Stimulated activated CD4-positive, alpha-beta T cell treated with anti-CD3 and anti-CD28 coated beads, Interleukin-12 subunit alpha, Interleukin-12 subunit beta, amount 100 ng/mL, for 48 hours (primary cell): Measurements from ENCODE around the gene RIPK3.
"Not testable (repeated sequence)": the region's sequence is repeated elsewhere in the genome, so short reads cannot be mapped to it uniquely, and the experiment has no call there.

Source experiments
- DNase-seq, 3 donors: peaks; one replicate each; pipeline ENCODE4 v3.0.0-alpha.2; 2020; ENCODE audit warnings: low read depth in 2 of 3, low spot score in 1 of 3

Gene RIPK3

GRCh38 chr14:24339284-24340151 is at the start of gene RIPK3:
Gene RIPK3 (minus strand): TSS chr14:24339991. CDS start chr14:24339826, 165 bp downstream.
- peak in 2 of 3 donors; percentile 53 to 57 for DNase-seq

DNA sequence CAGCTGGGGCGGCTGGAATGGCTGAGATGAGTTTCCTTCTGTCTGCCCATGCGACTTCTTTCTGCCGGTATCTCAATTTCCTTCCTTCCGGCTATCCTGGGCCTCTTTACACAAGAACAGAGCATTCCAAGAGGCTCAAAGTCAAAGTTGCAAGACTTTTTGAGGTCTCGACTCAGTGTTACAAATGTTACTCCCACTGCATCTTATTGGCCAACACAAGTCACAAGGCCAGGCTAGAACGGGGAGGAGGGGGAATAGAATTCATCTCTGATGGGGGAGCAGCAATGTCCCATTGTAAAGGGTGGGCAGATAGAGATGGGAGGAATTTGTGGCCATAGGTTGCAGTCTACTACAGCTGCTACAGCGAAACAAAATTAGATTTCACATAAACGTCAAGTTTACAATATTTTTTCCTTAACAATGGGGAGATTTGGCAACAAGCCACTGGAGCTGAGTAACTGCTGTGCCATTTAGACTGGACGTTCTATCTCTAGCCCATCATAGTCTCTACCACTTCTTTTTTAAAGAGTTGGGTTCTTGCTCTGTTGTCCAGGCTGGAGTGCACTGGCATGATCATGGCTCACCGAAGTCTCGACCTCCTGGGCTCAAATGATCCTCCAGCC is 49.5 kb upstream of the RIPK3 start:
- no peak for DNase-seq

DNA sequence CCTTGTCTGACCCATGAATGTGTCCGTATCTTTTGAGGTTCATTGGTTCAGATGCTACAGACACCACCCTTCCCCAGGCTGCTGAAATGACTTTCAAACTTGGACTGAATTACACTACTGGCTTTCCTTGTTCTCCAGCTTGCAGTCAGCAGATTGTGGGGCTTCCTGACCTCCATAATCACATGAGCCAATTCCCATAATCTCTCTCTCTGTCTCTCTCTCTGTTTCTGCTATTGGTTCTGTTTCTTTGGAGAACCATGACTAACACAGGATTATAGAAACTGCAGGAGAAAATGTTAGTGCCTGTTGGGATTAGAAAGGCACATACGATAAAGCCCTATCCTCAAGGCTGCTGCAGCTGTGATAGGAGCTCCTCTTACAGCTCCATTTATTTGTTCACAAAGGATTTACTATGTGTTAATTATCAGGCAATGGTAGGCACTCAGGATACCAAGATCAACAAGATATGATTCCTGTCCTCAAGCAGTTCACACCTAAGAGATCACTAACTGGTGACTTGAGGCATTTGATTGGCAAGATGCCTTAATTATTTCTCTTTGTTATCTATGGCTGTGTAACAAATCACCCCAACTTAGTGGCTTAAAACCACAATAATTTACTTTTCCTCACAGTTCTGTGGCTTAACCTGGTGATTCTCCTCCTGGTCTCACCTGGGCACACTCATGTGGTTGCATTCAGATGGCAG is 48.8 kb upstream of the RIPK3 start:
- no peak for DNase-seq

DNA sequence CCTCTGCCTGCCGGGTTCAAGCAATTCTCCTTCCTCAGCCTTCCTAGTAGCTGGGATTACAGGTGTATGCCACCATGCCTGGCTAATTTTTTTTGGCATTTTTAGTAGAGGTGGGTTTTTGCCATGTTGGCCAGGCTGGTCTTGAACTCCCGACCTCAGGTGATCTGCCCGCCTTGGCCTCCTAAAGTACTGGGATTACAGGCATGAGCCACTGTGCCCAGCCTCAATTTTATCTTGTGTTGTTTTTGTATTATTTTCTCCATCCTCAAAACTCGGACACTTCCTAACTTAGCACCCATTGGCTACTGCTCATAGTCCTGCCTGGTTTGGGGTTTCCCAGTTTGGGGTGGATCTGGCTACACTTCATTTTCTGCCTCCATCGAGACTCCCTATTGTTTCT is 47.8 kb upstream of the RIPK3 start:
- not testable (repeated sequence) for DNase-seq

- no peak for DNase-seq
Measured at GRCh38 chr14:24387009-24387345, 47.2 kb upstream of the RIPK3 start.

- DNase-seq, result no peak
Measured at GRCh38 chr14:24385524-24385923, 45.7 kb upstream of the RIPK3 start.

DNA sequence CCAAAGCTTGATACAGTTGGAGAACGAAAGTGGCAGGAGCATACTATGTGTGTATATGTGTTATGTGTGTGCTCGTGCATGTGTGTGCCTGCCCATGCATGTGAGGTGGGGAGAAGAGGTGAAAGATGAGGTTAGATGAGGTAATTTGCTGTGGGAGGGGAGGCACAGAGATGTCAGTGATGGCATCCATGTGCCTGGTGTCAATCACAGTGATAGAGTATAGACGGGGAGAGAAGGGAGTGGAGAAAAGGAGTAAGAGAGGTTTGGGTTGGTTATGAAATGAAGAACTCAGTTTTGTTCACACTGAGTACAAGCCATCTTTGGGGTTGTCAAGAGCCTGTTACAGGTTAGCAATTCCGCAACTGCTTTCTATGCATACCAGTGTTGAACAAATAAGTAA is 44.4 kb upstream of the RIPK3 start:
- no peak for DNase-seq

DNA sequence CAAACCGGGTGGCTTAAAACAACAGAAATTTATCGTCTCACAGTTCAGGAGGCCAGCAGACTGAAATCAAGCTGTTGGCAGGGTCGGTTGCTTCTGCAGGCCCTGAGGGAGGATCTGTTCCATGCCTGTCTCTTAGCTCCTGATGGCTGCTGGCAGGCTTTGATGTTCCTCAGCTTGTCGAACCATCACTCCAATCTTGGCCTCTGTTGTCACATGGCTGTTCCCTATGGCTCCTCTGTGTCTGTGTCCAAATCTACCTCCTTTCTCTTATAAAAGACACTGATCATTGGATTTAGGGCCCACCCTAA is 42.2 kb upstream of the RIPK3 start:
- no peak for DNase-seq

DNA sequence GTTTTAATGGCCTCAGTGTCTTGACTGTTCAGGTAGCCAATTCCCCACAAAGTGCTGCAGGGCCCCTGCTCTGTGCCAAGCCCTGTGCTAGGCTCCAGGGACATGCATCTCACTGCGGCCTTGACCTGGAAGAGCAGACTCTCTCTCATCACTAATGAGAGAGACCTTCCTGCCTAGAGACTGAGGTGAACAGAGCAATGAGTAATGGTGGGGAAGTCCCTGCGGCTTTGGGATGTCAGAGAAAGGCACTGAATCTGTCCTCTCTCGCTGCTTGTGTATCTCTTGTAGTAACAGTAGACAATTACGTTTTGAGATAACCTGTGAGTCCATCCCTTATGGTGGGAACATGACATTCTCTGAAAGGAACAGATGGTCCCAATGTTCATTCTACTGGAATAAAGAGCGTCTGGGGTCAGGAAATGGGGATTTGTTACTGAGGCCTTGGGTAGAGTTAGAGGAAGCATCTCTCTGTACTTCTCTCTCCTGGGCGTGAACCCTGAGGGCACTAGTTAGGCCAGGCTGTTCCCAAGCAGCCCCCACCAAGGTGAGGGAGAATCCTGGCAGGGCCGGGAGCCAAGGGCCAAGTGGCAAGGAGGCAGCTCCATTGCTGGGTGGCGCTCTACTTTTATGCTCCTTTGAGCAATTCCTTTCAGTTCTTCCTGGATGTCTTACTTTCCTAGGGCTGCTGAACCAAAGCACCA is 41.7 kb upstream of the RIPK3 start:
- DNase-seq, result no peak

- DNase-seq, result no peak
Measured at GRCh38 chr14:24379907-24380730, 40.3 kb upstream of the RIPK3 start.

GRCh38 chr14:24378981-24379906 is 39.5 kb upstream of the RIPK3 start:
- DNase-seq, result no peak

DNA sequence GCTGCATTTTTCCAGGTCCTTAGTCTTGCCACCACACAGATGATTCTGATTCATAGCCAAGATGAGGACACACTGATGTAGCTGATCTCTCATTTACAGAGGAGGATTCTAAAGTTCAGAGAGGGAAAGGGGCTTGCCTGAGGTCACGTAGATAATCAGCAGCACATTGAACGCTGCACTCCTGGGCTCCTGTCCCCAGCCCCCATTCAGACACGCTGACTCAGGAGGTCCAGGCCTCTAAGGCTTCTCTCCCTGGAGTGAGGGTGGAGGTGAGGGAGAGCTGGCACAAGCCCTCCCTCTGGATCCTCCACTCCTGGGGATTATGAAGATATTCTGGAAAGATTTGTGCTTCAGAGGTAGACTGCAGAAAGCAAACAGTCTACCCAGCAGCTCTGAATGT is 38.5 kb upstream of the RIPK3 start:
- DNase-seq, result no peak

- DNase-seq, result no peak
Measured at GRCh38 chr14:24377657-24378056, 37.9 kb upstream of the RIPK3 start.

- no peak for DNase-seq
Measured at GRCh38 chr14:24377126-24377525, 37.3 kb upstream of the RIPK3 start.

- DNase-seq, result no peak
Measured at GRCh38 chr14:24376448-24377070, 36.8 kb upstream of the RIPK3 start.

DNA sequence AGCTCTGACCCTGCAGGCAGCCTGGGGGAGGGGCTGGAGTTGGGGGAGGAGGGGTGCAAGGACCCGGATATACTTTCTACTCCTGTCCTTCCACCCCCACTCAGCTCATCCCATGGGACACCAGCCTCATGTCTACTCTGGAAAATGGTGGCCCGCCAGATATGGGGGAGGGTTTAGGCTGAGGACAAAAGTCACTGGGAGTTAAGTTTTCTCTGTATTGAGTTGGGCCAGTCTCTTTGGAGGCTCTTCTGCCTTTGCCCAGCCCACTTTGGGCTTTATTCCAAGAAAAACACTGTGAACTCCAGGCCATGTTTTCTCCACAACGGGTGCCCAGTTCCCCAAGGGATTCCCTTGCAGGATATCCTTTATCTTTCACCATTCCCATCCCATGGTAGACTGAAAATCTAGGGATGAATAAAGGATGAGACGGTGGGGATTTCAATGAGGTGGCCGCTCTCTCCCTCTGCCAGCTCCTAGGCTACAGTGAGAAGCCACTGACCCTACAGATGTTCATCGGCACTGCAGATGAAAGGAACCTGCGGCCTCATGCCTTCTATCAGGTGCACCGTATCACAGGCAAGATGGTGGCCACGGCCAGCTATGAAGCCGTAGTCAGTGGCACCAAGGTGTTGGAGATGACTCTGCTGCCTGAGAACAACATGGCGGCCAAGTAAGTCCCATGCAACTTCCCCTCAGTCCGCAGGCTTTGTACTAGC is 33.1 kb upstream of the RIPK3 start:
- DNase-seq, result no peak

DNA sequence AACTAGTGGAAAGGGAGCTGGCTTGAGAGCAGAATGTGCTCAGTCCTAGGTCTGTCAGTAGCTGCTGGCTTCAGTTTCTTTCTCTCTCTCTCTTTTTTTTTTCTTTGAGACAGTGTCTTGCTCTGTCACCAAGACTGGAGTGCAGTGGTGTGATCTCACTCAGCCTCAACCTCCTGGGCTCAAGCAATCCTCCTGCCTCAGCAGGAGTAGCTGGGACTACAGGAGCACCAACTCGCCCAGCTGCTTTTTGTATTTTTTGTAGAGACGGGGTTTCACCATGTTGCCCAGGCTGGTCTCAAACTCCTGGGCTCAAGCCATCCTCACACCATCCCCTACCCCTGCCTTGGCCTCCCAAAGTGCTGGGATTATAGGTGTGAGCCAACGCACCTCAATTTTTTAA is 31.8 kb upstream of the RIPK3 start:
- DNase-seq, result not testable (repeated sequence)

- no peak for DNase-seq
Measured at GRCh38 chr14:24370748-24371147, 31.0 kb upstream of the RIPK3 start.
